Stimulated activated CD8-positive, alpha-beta memory T cell treated with anti-CD3 and anti-CD28 coated beads, Interleukin-4, amount 100 ng/mL, for 24 hours (primary cell): ENCODE measurements around the gene TMOD1.

Experiments
- DNase-seq: peaks from one replicate; pipeline ENCODE4 v3.0.0-alpha.2; 2020; ENCODE audit warnings: low read depth

TMOD1 gene

GRCh38 chr9:97548819-97549540 lies 47.5 kb downstream of the TMOD1 start:
- no peak for DNase-seq

- no peak for DNase-seq
These were observed 48.9 kb downstream of the TMOD1 start for GRCh38 chr9:97550386-97550785.

- no peak for DNase-seq
These were observed 49.8 kb downstream of the TMOD1 start for GRCh38 chr9:97551308-97551707.

- no peak for DNase-seq
These were observed 51.7 kb downstream of the TMOD1 start for GRCh38 chr9:97553141-97553540.

- DNase-seq = no peak
These were observed 52.4 kb downstream of the TMOD1 start for GRCh38 chr9:97553841-97554240.

- no peak for DNase-seq
These were observed 53.2 kb downstream of the TMOD1 start for GRCh38 chr9:97554566-97555075.

- DNase-seq = no peak
These were observed 53.7 kb downstream of the TMOD1 start for GRCh38 chr9:97555164-97555563.

GRCh38 chr9:97556036-97556720 lies 54.7 kb downstream of the TMOD1 start:
- no peak for DNase-seq

- DNase-seq = no peak
These were observed 55.5 kb downstream of the TMOD1 start for GRCh38 chr9:97556721-97557605.

GRCh38 chr9:97557606-97558095 lies 56.2 kb downstream of the TMOD1 start:
- no peak for DNase-seq

- no peak for DNase-seq
These were observed 57.2 kb downstream of the TMOD1 start for GRCh38 chr9:97558701-97559101.

GRCh38 chr9:97559111-97559514 lies 57.6 kb downstream of the TMOD1 start:
- DNase-seq = no peak

GRCh38 chr9:97560154-97560553 lies 58.7 kb downstream of the TMOD1 start:
- DNase-seq = no peak

- DNase-seq = no peak
These were observed 59.4 kb downstream of the TMOD1 start for GRCh38 chr9:97560851-97561250.

GRCh38 chr9:97561501-97561900 lies 60.0 kb downstream of the TMOD1 start:
- DNase-seq = no peak

- DNase-seq = no peak
These were observed 61.1 kb downstream of the TMOD1 start for GRCh38 chr9:97562542-97562941.

GRCh38 chr9:97563458-97564135 lies 62.1 kb downstream of the TMOD1 start:
- DNase-seq = no peak

GRCh38 chr9:97564291-97565175 lies 63.1 kb downstream of the TMOD1 start:
- DNase-seq = no peak

GRCh38 chr9:97565262-97565661 lies 63.8 kb downstream of the TMOD1 start:
- DNase-seq = no peak

GRCh38 chr9:97567182-97567893 lies 65.9 kb downstream of the TMOD1 start:
- DNase-seq = no peak
